Measurements from ENCODE around the gene GALNTL6. TPM values are rescaled to one million over a fixed set of nuclear protein-coding genes. Genes with fewer than 3 reads are reported as not detected.

GALNTL6 gene
- total RNA-seq, 1 donor = under 0.01 TPM

GRCh38 chr4:172308078-172308477 lies 494.9 kb downstream of the GALNTL6 start:
- Histone ChIP-seq H2AFZ (ENCODE audit: low read length) (no peak overlapping the region), H4K20me1 (ENCODE audit: insufficient read depth, low read length) (no peaks in the 10 kb centered on the region), H3K4me2 (ENCODE audit: insufficient read depth, low read length) (no peak overlapping the region), H3K79me2 (ENCODE audit: insufficient read depth, low read length) (no peaks in the 10 kb centered on the region), H3K36me3 (ENCODE audit: insufficient read depth, low read length) (no peaks in the 10 kb centered on the region), H3K27ac (ENCODE audit: low read depth, low read length) (no peak overlapping the region), H3K4me1 (ENCODE audit: insufficient read depth, low read length) (no peaks in the 10 kb centered on the region), H3K4me3 (ENCODE audit: insufficient read depth, low read length) (no peak overlapping the region), H3K27me3 (ENCODE audit: insufficient read depth, low read length) (no peaks in the 10 kb centered on the region), H3K9me3 (ENCODE audit: low read depth, low read length) (no peaks in the 10 kb centered on the region)
- TF ChIP-seq CTCF (IDR thresholded peaks at IDR 0.05; ENCODE audit: extremely low read depth, low read depth, low read length) = no peak
- no peak for DNase-seq (ENCODE audit: insufficient read length, low spot score, missing footprints)

GRCh38 chr4:172311682-172312081 lies 498.5 kb downstream of the GALNTL6 start:
- no peaks in the 10 kb centered on the region for H3K79me2 ChIP-seq (ENCODE audit: insufficient read depth, low read length)
- TF ChIP-seq CTCF (IDR thresholded peaks at IDR 0.05; ENCODE audit: extremely low read depth, low read depth, low read length) = no peak
- H3K9me3 ChIP-seq (ENCODE audit: low read depth, low read length) = no peaks in the 10 kb centered on the region
- no peaks in the 10 kb centered on the region for H3K27me3 ChIP-seq (ENCODE audit: insufficient read depth, low read length)
- H3K4me2 ChIP-seq (ENCODE audit: insufficient read depth, low read length) = no peak overlapping the region
- H3K27ac ChIP-seq (ENCODE audit: low read depth, low read length) = no peak overlapping the region
- DNase-seq (ENCODE audit: insufficient read length, low spot score, missing footprints) = no peak
- no peaks in the 10 kb centered on the region for H3K36me3 ChIP-seq (ENCODE audit: insufficient read depth, low read length)
- no peak overlapping the region for H2AFZ ChIP-seq (ENCODE audit: low read length)
- H3K4me1 ChIP-seq (ENCODE audit: insufficient read depth, low read length) = no peaks in the 10 kb centered on the region
- no peak overlapping the region for H3K4me3 ChIP-seq (ENCODE audit: insufficient read depth, low read length)
- H4K20me1 ChIP-seq (ENCODE audit: insufficient read depth, low read length) = no peaks in the 10 kb centered on the region

- Histone ChIP-seq H3K9me3 (ENCODE audit: low read depth, low read length) (no peaks in the 10 kb centered on the region), H2AFZ (ENCODE audit: low read length) (no peak overlapping the region), H3K4me3 (ENCODE audit: insufficient read depth, low read length) (no peak overlapping the region), H3K36me3 (ENCODE audit: insufficient read depth, low read length) (no peaks in the 10 kb centered on the region), H3K27me3 (ENCODE audit: insufficient read depth, low read length) (no peaks in the 10 kb centered on the region), H3K79me2 (ENCODE audit: insufficient read depth, low read length) (no peaks in the 10 kb centered on the region), H3K4me1 (ENCODE audit: insufficient read depth, low read length) (no peaks in the 10 kb centered on the region), H3K4me2 (ENCODE audit: insufficient read depth, low read length) (no peak overlapping the region), H3K27ac (ENCODE audit: low read depth, low read length) (no peak overlapping the region), H4K20me1 (ENCODE audit: insufficient read depth, low read length) (no peaks in the 10 kb centered on the region)
- TF ChIP-seq CTCF (IDR thresholded peaks at IDR 0.05; ENCODE audit: extremely low read depth, low read depth, low read length) = no peak
- DNase-seq (ENCODE audit: insufficient read length, low spot score, missing footprints) = no peak
Measured at GRCh38 chr4:172323288-172323687, 510.1 kb downstream of the GALNTL6 start.

DNA sequence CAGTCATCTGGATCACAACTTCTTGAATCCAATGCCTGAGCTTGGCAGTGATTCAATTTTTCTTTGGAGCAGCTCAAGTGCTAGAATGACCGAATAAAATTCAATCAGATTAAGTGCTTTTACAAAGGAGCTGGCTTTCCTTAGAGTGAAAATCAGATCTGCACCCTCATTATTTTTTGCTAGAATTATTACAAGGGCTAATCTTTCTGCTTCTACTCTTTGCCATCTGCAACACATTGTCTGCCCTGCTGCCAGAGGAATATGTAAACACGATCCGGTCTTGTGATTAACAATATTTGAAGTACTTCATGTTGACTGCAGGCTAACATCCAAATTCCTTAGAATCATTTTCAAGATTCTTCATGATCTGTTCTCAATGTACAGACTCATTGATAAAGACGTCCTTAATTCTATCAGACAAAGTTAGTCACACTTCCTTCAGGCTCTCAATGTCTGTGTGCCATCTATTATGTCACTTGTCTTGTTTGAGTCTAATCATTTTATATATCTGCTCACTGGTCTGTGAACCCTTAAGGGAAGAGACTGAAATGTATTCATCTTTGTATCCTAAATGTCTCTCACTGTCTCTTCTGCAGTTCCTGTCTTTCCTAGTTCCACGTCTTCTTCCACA lies 531.2 kb downstream of the GALNTL6 start:
- no peak for TF ChIP-seq CTCF (IDR thresholded peaks at IDR 0.05; ENCODE audit: extremely low read depth, low read depth, low read length)
- Histone ChIP-seq H3K79me2 (ENCODE audit: insufficient read depth, low read length) (no peaks in the 10 kb centered on the region), H3K9me3 (ENCODE audit: low read depth, low read length) (peaks cover 9% of the 10 kb centered on the region), H4K20me1 (ENCODE audit: insufficient read depth, low read length) (no peaks in the 10 kb centered on the region), H3K4me2 (ENCODE audit: insufficient read depth, low read length) (no peak overlapping the region), H2AFZ (ENCODE audit: low read length) (no peak overlapping the region), H3K27me3 (ENCODE audit: insufficient read depth, low read length) (no peaks in the 10 kb centered on the region), H3K4me3 (ENCODE audit: insufficient read depth, low read length) (no peak overlapping the region), H3K36me3 (ENCODE audit: insufficient read depth, low read length) (no peaks in the 10 kb centered on the region), H3K27ac (ENCODE audit: low read depth, low read length) (no peak overlapping the region), H3K4me1 (ENCODE audit: insufficient read depth, low read length) (no peaks in the 10 kb centered on the region)
- DNase-seq (ENCODE audit: insufficient read length, low spot score, missing footprints) = no peak

Measured in osteoblast (primary cell).